K562 (cell line): ENCODE results near the gene PTTG1IP. TPM values are rescaled to one million over a fixed set of nuclear protein-coding genes. Genes with fewer than 3 reads are reported as not detected.

Experiments
- ADNP ChIP-seq: fragments of 200-800 bp; sonication (Bioruptor generic); IDR thresholded peaks from 2 replicates; pipeline ENCODE4 v1.6.1; 2016; ENCODE audit warnings: missing genetic modification characterization, missing compliant biosample characterization
- DPF2 ChIP-seq: fragments of 450-650 bp; IDR thresholded peaks from 2 replicates; pipeline ENCODE4 v1.6.1; 2016
- FOXM1 ChIP-seq, 2 experiments: fragments of 450-650 bp in 1 of 2; sonication (generic) in 1 of 2; formaldehyde crosslinking in 1 of 2; IDR thresholded peaks; 2 replicates each; pipeline versions ENCODE4 v1.6.1 to v1.9.0; 2017 to 2022; ENCODE audit warnings: low read depth in 2 of 2, mild to moderate bottlenecking in 2 of 2, missing genetic modification reagents in 1 of 2, moderate library complexity in 1 of 2
- GABPB1 ChIP-seq: sonication (generic); formaldehyde crosslinking; IDR thresholded peaks from 2 replicates; pipeline ENCODE4 v1.8.0; 2022; ENCODE audit warnings: mild to moderate bottlenecking, missing genetic modification reagents
- GABPB2 ChIP-seq: fragments of 250-450 bp; sonication (Bioruptor Pico); conservative IDR thresholded peaks from 2 replicates; pipeline ENCODE4 v1.5.1; 2021; ENCODE audit warnings: mild to moderate bottlenecking
- GATAD2B ChIP-seq: fragments of 450-650 bp; IDR thresholded peaks from 2 replicates; pipeline ENCODE4 v1.6.1; 2017; ENCODE audit warnings: mild to moderate bottlenecking, borderline replicate concordance
- GMEB1 ChIP-seq: fragments of 250-450 bp; sonication (Bioruptor Pico); IDR thresholded peaks from 2 replicates; pipeline ENCODE4 v1.4.0; 2020; ENCODE audit warnings: mild to moderate bottlenecking
- HIVEP1 ChIP-seq: fragments of 250-450 bp; sonication (Bioruptor Pico); IDR thresholded peaks from 2 replicates; pipeline ENCODE4 v1.4.0; 2020; ENCODE audit warnings: mild to moderate bottlenecking
- KAT7 ChIP-seq: sonication (generic); formaldehyde crosslinking; IDR thresholded peaks from 2 replicates; pipeline ENCODE4 v1.8.0; 2022; ENCODE audit warnings: missing genetic modification reagents, mild to moderate bottlenecking, borderline replicate concordance
- KDM1A ChIP-seq, 2 experiments: fragments of 450-650 bp; IDR thresholded peaks; 2 replicates each; pipeline ENCODE4 v1.6.1; 2016; ENCODE audit warnings: mild to moderate bottlenecking in 2 of 2
- MCM7 ChIP-seq, 2 experiments: fragments of 450-650 bp; IDR thresholded peaks; 2 replicates each; pipeline ENCODE4 v1.6.1; 2016 to 2018
- MECOM ChIP-seq: fragments of 250-450 bp; sonication (Bioruptor Pico); IDR thresholded peaks from 2 replicates; pipeline ENCODE4 v1.8.0; 2022; ENCODE audit warnings: inconsistent platforms
- MITF ChIP-seq: IDR thresholded peaks from 2 replicates; pipeline ENCODE4 v1.6.1; 2014; ENCODE audit warnings: antibody characterized with exemption
- NFATC3 ChIP-seq: fragments of 450-650 bp; IDR thresholded peaks from 2 replicates; pipeline ENCODE4 v1.6.1; 2017; ENCODE audit warnings: mild to moderate bottlenecking
- PURB ChIP-seq: sonication (generic); formaldehyde crosslinking; IDR thresholded peaks from 2 replicates; pipeline ENCODE4 v1.9.0; 2021; ENCODE audit warnings: low read depth, mild to moderate bottlenecking, missing genetic modification reagents
- RBM14 ChIP-seq: fragments of 200-400 bp; formaldehyde crosslinking; IDR thresholded peaks from 2 replicates; pipeline ENCODE4 v1.6.1; 2018; ENCODE audit warnings: low read depth, mild to moderate bottlenecking, low read length, moderate library complexity, borderline replicate concordance; ENCODE audit not compliant: insufficient read depth
- RNF219 ChIP-seq: fragments of 250-450 bp; sonication (Bioruptor Pico); IDR thresholded peaks from 2 replicates; pipeline ENCODE4 v1.5.0; 2022; ENCODE audit warnings: mild to moderate bottlenecking
- SLC30A9 ChIP-seq: fragments of 250-450 bp; sonication (Bioruptor Pico); IDR thresholded peaks from 2 replicates; pipeline ENCODE4 v1.8.0; 2022; ENCODE audit warnings: mild to moderate bottlenecking, moderate library complexity
- ZNF263 ChIP-seq: sonication (generic); formaldehyde crosslinking; IDR thresholded peaks from 2 replicates; pipeline ENCODE4 v1.8.0; 2022; ENCODE audit warnings: mild to moderate bottlenecking, missing genetic modification reagents, borderline replicate concordance
- ZNF408 ChIP-seq: fragments of 250-450 bp; sonication (Bioruptor Pico); IDR thresholded peaks from 2 replicates; pipeline ENCODE4 v1.4.0; 2020; ENCODE audit warnings: low read depth, mild to moderate bottlenecking, moderate library complexity
- polyA plus RNA-seq, 8 experiments: library from polyadenylated mRNA; depleted of rRNA in 4 of 8; stranded (reverse) in 5 of 8; unstranded in 3 of 8; fragments of >200 nt; fragmentation: Nextera tagmentation in 2 of 8; fragmentation: Illumina TruSeq in 1 of 8; extraction: Ambion mirVana in 2 of 8; extraction: Trizol in 1 of 8; gene quantifications; 2 replicates each; pipeline versions ENCODE4 v1.2.1 to v1.2.3, GENCODE V29; 2011 to 2014; ENCODE audit warnings: inconsistent platforms in 1 of 8, missing spikeins in 1 of 8
- total RNA-seq, 7 experiments: library from RNA; depleted of rRNA in 6 of 7; stranded (reverse); fragments of >200 nt in 6 of 7; fragmentation: Illumina TruSeq in 2 of 7; extraction: Trizol in 2 of 7; gene quantifications; 2 replicates each; pipeline versions ENCODE4 v1.2.1 to v1.2.3, GENCODE V29; 2011 to 2021; ENCODE audit warnings: low replicate concordance in 1 of 7

PTTG1IP gene
- total and polyA plus RNA-seq, 9 of the 15 experiments (the other 6 are each of a cell fraction or from before 2014, with no cell fraction given): 5.0 to 99.3 (median 82.4) TPM

GRCh38 chr21:44854664-44855446, 18.6 kb downstream of the PTTG1IP start (continued):
- TF ChIP-seq MITF (peak; percentile 92), KAT7 (CRISPR knock-in tag) (peak; percentile 18; the same call in 1 of the 2 replicates), PURB (CRISPR knock-in tag) (no peak), MCM7 (IDR thresholded peaks at IDR 0.05) (no peak), GABPB2 (CRISPR knock-in tag) (no peak), FOXM1 (IDR thresholded peaks at IDR 0.05; ENCODE audit: low read depth) (peak; percentile 97), FOXM1 (CRISPR knock-in tag; IDR thresholded peaks at IDR 0.05; ENCODE audit: low read depth) (0 out of 2 replicates have a peak, but pooled peaks have one; percentile 67), ZNF263 (CRISPR knock-in tag) (peak; percentile 13; the same call in 1 of the 2 replicates), ADNP (tag) (no peak), RNF219 (CRISPR knock-in tag) (no peak), HIVEP1 (CRISPR knock-in tag) (peak; percentile 69; the same call in 1 of the 2 replicates), RBM14 (no peak), SLC30A9 (CRISPR knock-in tag) (no peak), MECOM (CRISPR knock-in tag) (peak; percentile 67; the same call in 1 of the 2 replicates), GABPB1 (peak; percentile 77), NFATC3 (0 out of 2 replicates have a peak, but pooled peaks have one; percentile 47), GMEB1 (peak; percentile 17; the same call in 1 of the 2 replicates), GATAD2B (peak; percentile 76; the same call in 1 of the 2 replicates), ZNF408 (CRISPR knock-in tag) (no peak), DPF2 (peak; percentile 97), KDM1A (IDR thresholded peaks at IDR 0.05) (peak; percentile 80 to 85)
